Stimulated activated naive CD4-positive, alpha-beta T cell (primary cell): ENCODE measurements around the gene ZNF367.

ENCODE experiments used
- DNase-seq, 6 experiments: peaks; one replicate each; lab custom pipeline; 2025; lab: John Stamatoyannopoulos, UW

ZNF367 gene

DNA sequence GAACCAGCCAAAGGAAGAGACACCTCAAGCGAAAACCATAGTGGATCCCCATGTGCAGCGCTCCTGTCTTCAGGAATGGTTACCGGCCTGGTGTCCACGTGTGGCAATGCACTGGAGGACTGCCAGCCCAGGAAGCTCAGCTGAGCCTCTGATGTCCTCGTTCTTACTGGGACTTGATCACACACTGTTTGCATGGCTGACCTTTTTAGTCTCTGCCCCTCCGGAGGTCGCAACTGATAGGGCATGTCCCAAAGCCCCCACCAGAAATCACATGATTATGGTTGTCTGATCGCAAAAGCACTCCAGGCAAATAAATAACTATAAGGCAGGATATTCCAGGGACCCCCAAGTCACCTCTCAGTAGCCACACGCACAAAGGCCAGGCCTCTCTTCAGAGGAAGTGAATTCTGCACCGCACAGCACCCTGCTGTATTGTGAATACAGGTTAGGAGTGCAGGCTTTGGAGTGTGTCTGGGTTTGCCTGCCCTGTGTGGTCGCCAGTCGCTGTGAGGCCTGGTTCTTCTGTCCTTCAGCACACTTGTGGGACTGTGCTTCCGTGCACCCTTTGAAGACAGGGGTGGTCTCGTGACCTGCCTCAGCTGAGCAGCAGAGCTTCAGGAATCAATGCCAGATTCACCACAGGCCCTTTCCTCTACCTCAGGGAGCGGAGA is 18.4 kb upstream of the ZNF367 start:
- DNase-seq: no peak

DNA sequence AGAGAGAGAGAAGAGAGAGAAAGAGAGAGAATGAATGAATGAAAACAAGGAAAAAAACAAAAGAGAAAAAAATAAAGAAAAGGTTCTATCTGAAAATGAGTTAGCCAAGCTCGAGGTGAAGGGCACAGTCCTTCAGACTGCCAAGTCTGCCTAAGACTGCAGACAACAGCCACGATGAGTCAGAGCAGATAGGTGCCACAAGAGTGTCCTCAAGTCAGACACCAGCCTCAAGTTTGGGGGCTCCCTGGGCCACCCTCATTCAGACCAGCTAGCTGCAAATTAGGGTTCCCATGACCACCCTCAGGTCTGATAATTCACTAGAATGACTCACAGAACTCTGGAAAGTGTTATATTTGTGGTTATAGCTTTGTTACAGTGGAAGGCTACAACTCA is 17.9 kb upstream of the ZNF367 start:
- no peak for DNase-seq

DNA sequence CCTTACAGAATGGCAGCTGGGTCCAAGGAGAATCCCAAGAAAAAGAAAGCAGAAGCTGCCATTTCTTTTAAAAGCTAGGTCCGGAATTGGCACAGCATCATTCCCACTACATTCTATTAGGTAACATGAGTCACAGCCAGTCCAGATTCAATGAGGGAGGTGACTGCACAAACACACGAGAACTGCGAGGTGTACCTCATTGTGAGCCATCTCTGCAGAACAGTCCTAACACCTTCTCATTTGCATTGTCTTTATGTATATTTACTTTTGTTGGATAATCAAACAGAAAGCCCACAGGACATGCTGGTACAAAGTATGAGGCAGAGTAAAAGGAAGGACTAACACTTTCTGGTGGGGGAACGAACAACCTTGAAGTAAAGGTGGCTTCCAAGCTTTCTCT is 17.2 kb upstream of the ZNF367 start:
- no peak for DNase-seq

DNA sequence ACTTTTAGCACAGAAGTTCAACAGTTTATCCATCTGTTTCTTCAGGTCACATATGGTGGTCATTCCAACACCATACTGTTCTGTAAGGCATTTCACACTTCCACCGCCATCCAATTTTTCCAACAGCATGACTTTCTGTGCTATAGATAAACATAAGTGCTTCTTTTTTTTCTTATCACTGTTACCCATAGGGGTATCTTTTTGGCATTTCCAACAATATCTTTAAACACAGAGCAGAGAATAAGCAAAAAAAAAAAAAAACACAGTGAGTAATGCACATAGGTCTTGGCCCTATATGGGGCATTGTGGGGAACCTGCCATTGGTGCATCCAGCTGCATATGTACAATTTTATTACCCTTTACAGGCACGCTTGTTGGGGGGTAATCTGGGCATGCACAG is 12.2 kb upstream of the ZNF367 start:
- no peak for DNase-seq

DNA sequence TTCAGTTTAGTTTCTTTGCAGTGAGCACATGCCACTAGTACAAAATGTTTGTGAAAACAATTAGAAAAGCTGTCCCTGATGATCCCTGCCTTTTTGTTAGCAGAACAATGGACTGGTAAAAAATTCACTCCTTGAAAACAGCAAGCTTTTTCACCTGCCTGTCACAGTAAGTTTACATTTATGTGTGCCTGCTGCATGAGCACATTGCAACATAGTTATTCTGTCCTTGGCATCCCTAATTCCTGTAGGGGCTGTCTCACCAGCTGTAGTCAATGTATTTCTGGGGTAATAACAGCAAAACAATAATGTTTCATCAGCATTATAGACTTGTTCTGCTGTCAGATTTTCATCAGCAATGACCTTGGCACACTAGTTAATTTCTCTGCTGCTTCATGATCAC is 11.6 kb upstream of the ZNF367 start:
- no peak for DNase-seq

DNA sequence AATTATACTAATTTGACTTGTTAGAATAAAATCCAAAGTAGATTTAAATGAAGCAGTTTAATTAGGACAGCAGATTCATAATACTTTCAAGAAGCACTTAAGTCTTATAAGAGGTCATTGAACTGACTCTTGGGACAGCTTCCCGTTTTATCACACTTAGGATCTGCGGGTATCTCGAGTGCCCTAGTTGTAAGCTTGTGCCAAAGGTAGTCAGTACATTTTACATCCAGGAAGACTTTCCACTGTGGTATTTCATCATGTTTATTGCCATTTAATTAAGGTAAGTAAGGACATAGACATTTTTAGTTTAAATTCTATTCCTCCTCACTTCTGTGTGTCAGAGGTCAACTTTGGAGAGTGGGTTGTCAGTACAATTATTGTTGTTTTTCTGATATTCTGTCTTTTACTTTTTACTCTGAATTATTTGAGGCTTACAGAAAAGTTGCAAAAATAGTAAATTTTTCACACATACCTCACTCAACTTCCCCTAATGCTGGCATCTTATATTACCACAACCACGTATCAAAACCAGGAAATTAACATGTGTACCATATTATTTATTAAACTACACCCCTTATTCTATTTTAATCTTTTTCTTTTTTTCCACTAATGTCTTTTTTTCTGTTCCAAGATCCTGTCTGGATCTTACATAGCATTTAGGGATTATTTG is 7.5 kb upstream of the ZNF367 start:
- DNase-seq: no peak

DNA sequence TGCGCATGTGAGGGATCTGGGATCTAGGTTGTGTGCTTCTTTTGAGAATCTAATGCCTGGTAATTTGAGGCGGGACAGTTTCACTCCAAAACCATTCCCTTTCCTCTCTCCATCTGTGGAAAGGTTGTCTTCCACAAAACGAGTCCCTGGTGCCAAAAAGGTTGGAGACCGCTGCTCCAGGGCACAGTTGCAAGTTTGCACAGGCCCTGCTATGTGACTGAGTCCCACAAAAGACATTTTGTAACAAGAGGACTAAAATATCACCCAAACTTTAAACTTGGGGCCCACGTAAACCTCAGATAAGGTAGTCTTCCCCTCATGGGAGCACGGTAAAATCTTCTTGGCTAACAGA is 5.8 kb upstream of the ZNF367 start:
- DNase-seq: no peak

DNA sequence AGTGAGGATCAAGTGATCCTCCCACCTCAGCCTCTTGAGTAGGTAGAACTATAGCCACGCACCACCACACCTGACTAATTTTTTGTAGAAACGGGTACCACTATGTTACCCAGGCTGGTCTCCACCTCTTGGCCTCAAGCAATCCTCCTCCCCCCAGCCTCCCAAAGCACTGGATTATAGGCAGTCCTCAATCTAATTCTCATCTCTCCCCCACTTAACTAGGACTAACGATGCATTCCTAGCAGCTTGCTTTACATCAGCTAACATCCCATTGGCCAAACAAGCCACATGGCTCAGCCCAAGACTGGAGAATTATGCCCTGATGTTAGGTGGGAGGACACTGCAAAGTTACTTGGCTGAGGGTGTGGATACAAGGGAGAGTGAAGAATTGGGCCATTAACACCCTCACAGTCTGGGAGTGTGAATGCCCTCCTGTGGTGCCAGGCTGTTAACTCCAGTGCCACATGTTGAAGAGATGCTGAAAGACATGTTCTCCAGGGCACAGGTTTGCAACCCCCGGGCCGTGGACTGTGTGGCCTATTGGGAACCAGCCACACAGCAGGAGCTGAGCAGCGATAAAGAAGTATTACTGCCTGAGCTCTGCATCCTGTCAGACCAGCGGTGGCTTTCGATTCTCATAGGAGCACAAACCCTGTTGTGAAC is 5.3 kb upstream of the ZNF367 start:
- DNase-seq: no peak

DNA sequence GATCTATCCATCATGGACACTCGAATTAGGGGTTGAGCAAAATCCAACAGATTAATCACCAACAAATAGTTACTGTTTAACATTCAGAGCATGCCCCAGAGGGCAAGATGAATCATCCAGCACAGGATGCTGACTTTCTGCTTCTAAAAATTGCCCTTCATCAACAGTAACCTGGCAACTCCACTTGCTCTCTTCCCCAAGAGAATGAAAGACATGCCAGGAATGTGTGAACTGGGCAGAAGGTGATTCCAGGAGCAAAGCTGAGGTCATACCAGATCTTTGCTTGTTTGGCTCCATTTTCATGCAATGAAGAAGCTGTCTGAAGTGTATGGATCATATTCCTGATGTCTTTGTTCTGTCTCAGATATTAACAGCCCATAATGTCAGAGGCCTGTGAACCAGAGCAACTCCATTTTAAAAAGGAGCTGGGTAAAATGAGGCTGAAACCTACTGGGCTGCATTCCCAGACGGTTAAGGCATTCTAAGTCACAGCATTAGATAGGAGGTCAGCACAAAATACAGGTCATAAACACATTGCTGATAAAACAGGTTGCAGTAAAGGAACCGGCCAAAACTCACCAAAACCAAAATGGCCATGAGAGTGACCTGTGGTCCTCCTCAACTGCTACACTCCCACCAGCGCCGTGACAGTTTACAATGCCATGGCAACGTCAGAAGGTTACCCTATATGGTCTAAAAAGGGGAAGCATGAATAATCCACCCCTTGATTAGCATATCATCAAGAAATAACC is 2.5 kb upstream of the ZNF367 start:
- DNase-seq: no peak

DNA sequence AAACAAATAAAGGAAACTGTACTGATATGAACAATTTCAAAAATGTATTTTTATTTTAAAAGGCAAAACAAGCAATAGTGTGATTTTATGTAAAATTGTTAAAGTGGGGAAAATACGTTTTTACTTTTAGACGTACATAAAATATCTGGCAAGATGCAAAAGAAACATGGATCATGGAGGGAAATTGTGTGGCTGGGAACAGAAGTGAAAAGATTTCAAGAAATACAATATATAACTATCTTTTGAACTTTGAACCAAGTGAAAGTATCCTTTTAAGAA is 1.5 kb upstream of the ZNF367 start:
- DNase-seq: no peak

DNA sequence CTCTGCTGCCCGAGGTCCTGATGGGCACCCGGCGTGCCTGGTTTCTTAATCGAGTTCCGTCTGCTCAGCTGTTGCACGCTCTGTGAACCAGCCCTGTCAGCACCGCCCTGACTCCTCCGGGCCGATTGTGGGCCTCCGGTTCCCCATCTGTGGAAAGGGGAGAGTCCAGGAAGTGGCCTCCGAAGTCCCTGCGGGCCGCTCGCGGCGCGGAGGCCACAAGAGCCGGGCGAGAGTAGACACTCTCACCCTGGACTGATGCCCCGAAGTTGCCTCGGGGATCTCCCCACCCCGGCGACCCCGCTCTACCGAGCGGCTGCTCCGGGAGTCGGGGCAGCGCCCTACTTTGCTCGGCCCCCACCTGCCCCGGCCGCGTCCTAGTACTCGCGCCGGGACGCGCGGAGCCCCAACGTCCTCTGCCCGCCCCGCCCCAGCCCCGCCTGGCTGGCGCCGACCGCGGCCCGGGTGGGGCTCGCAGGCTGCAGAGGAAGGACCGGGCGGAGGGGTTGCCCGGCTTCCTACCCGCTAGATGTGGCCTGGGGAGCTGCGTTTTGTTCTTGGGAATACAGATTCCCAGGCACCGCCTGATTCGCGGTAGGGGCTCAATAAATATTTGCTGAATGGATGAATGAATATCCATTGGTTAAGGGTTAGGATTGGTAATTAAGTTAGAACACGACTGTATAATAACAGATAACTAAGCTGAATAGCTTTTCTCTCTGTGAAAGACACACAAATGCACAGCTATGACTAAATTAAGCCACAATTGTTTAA is 935 bp upstream of the ZNF367 start:
- peak in 5 of 6 experiments; percentile 11 to 77 (median 52) for DNase-seq

DNA sequence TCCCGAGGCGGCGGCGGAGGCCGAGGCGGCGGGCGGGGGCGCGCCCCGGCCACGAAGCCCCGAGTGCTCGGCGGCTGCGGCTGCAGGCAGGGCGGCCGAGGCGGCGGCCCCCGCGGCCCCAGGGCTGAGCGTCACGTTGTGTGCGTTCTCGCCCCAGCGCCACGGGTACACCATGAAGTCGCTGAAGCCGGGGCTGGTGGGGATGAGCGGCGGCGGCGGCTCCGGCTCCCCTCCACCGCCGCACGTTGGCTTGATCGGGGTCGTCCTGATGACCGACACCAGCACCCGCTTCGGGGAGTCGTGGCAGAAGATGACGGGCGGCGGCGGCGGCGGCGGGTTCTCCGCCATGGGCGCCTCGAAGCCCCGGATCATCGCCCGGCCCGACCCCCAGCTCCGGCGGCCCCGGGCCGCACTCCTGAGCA is 498 bp downstream of the ZNF367 start:
- peak in 4 of 6 experiments; percentile 34 to 77 (median 56) for DNase-seq

DNA sequence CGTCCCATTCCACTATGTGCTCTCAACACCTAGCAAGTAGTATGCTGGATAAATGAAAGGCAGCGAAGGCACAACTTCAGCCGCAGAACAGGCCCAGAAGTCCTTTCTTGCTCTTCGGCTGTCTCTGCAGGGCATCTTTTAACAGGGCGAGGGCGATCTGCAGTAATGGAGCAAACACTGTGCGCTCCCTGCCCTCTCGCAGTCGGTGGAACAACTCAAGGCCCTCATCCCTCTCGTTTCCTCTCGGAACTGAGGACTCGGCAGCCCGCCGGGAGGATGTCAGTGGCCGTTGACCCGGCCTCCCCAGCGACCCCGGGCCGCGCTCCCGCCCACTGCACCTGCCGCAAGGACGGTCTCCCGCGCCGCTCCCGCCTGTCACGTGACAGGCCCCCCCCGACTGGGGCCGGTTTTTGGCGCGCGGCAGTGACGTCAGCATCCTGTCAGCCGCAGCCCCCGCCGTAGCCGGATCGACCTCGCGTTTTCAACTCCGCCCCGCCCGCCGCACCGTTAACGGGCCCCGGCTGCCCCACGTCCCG is 1.1 kb downstream of the ZNF367 start:
- DNase-seq: peak; percentile 82 to 90 (median 87)

DNA sequence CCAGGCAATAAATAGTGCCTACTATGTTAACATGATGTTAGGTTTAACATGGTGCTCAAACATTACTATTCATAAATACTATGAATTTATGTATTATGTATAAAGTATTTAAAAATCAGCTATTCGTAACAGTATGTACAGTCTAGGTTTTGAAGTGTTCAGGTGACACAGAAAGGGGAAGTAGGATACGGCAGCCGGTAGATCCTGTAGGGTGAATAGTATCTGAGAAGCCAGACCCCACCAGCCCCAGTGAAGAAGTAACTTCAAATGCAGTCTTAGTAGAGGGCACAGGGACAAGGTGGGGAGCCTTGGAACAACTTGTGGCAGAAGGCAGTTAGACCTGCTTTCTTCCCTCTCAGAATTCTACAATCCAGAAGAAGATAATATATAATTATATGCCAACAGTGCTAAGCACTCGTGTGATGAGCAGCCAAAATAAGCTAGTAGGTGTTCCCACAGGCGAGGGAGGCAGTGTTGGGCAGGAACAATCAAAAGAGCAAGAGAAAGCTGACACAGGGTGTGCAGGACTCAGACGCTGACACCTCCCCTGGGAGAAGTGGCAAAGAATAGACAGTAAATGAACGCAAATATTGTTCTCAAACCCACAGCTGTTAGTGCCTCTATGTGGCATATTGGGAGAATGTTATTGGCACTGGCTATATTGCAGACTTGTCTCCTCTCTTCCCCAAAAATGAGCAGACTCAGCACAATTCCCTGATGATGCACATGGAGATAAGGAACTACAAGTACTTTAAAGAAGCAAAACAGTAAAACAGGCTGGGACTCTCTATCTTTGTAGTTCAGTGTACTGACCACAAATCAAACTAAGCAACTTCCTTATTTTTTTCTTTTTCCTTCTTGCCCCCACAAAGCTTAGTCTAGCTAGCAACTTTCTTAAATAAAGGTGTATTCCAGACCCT is 4.6 kb downstream of the ZNF367 start:
- no peak for DNase-seq

DNA sequence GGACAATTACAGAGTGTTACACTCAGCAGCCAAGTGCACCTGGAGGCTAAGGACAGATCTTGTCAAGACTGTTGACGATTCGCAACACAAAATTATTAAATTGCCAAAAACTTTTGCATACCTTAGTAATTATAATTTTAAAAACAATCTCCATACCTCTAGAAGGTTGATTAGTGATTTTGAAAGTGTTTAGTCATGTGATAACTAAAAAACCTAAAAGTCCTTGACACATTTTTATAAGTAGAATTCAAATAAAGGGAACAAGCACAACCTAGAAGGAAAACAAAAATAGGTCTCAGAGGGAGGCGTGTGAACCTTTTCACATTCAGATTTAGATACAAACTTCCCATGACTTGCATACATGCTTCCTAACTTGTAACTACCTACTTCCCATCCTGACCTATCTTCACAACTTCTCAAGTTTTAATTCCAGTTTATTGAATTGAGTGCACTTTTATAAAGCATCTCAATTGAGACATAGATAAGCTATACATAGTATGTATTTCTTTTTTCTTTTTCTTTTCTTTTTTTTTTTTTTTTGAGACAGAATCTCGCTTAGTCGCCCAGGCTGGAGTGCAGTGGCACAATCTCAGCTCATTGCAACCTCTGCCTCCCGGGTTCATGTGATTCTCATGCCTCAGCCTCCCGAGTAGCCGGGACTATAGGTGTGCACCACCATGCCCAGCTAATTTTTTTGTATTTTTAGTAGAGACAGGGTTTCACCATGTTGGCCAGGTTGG is 5.8 kb downstream of the ZNF367 start:
- no peak for DNase-seq

DNA sequence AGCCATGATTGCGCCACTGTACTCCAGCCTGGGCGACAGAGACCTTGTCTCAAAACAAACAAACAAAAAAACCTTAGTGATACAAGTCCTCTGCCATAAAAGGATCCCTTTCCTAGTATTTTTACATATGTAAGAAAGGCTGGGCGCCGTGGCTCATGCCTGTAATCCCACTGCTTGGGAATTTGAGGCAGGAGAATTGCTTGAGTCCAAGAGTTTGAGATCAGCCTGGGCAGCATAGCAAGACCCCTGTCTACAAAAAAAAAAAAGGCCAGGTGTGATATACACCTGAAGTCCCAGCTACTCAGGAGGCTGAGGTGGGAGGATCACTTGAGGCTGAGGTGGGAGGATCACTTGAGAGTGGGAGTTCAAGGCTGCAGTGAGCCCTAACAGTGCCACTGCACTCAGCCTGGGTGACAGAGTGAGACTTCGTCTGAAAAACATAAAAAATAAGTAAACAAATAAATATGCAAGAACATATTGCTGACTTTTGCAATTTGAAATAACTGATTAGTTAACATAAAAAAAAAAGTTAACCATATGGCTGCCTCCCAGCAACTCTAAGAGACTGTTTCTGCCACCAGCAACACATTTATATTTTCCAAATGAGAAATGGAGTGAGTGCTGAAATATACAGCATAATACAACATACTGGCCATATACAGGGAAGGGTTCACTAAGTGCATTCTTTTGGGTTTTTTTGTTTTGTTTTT is 6.9 kb downstream of the ZNF367 start:
- DNase-seq: no peak

DNA sequence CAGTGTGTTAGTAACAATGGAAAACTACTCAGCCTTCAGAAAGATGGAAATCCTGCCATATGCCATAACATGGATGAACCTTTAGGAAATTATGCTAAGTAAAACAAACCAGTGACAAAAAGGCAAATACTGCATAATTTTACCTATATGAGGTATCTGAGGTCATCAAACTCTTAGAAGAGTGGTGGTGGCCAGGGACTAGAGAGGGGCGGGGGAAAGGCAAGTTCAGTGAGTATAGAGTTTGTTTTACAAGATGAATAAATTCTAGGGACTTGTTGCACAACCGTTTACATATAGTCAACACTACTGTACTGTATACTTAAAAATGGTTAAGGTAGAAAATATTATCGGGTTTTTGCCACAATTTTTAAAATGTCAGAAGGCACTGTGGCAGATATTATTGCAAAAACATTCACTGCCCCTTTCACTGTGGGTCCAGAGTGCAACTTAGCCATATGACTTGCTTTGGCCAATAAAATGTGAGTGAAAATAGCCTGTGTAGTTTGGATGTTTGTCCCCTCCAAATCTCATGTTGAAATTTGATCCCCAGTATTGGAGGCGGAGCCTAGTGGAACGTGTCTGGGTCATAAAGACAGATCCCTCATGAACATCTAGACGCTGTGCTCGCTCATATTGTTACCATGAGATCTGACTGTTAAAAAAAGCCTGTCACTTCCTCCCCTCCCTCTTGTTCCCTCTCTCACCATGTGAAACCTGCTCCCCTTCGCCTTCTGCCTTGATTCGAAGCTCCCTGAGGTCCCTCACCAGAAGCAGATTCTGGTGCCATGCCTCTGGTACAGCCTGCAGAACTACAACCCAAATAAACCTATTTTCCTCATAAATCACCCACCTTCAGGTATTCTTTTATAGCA is 9.5 kb downstream of the ZNF367 start:
- no peak for DNase-seq

DNA sequence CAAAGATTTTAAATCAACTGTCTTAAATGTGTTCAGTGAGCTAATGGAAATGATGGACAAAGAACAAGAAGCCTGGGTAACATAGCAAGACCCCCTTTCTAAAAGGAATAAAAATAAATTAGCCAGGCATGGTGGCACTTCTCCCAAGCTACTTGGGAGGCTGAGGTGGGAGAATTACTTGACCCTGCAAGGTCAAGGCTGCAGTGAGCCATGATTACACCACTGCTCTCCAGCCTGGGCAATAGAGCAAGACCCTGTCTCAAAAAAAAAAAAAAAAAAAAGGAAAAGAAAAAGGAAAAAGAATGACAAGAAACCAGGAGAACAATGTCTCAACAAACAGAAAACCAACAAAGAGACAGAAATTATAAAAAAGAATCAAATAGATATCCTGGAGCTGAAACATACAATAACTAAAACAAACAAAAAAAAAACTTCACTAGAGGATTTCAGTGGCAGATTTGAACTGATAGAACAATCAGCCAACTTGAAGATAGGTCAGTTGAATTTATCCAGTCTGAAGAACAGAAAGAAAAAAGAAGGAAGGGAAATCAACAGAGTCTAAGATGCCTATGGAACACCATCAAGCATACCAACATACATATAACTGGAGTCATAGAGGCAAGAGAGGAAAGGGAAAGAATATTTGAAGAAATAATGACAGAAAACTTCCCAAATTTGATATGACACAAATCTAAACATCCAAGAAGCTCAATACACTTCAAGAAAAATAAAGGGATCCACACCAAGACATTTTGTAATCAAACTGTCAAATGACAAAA is 17.8 kb downstream of the ZNF367 start:
- DNase-seq: no peak
